Left kidney (tissue), 2 donors: Measurements from ENCODE around the gene TBK1. TPM values are rescaled to one million over a fixed set of nuclear protein-coding genes. Genes with fewer than 3 reads are reported as not detected.

Experiments used
- DNase-seq: peaks from one replicate; pipeline ENCODE4 v3.0.0-alpha.2; 2013
- polyA plus RNA-seq: library from polyadenylated mRNA; unstranded; fragments of 120-200 nt; gene quantifications from one replicate; pipeline ENCODE4 v1.2.1, GENCODE V29; 2013; ENCODE audit not compliant: insufficient read length

The TBK1 gene
- polyA plus RNA-seq, 1 donor = 29.1 TPM

DNA sequence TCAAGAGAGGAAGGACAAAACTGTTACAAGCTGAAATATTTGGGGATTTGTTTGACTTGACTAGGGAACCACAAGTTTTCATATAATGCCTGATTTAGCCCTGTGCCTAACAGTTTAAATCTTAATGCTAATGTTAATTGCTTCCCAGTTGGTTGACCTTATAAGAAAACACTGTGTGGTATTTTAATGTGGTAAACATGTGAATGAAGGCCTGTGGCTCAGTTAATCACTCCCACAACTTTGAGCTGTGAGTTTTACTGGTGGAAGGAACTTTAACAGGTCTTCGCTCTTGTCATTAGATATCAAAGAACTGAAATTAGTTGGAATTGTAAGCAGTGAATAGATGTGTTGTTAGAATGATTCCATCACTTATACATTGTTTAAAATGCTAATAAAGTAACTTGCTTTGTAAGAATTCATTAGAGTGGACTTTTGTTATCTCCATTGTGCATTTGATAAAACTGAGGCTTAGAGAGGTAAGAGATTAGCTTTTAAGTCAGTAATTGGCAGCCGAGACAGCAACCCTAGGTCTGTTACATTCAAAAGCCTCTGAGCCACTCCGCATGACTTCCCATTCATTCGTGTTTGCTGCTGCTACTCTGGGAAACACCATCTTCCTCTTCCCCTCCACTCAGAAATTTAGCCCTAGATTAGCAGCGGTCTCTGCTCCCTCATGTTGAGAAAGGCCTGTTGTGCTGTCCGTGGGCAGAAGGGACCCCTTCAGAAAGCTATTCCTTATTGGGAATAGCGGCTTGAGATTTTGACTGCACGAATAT, 1.0 kb upstream of the TBK1 start:
- DNase-seq = no peak

DNA sequence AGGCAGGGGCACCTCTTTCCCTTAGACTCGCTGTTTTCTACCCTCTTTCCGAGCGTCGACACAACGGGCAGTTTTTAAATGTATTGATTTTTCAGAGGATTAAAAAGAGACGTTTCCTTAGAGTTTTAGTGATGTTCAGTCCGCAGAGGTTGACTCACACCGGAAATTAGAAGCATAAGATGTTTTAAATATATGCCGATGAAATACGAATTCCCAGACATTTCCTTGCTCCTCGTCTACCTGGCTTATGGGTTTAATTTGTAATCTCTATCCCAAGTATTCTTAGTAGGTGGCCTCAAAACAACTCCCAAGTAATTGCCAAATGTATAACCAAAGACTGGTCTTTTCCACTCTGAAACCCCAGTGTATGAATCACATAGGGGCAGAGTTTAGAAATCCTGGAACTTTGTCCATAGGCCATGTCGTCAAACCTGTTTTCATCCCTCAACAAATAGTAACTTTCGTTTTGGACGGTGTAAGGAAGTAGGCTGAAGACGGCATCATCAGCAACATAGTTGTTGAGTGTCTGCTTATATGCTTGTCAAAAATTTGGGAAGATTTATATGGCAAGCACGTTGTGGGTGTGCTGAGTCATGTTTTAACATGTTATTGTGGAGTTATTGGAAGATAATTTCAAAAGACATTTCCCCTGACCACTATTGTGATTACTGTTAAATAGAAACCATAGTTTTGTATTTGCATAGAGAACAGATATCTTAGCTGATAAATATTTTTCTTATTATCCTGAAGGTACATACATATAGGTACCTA, 824 bp downstream of the TBK1 start:
- peak; percentile 33 for DNase-seq

DNA sequence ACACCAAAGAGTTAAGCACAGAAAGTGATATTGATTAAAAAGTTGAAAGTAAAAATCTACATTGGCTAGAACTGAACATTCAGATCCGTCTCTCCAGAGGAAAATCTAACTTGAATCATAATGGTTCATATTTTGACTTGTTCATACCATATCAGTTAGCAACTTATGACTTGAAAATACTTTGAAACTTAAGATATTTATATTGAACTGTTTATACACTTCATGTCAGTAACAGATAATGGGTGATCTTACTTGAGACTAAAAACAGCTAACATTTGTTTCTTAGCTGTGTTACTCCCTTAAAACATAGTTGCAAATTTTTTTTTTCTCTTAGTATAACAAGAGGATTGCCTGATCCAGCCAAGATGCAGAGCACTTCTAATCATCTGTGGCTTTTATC, 3.6 kb downstream of the TBK1 start:
- DNase-seq = no peak

DNA sequence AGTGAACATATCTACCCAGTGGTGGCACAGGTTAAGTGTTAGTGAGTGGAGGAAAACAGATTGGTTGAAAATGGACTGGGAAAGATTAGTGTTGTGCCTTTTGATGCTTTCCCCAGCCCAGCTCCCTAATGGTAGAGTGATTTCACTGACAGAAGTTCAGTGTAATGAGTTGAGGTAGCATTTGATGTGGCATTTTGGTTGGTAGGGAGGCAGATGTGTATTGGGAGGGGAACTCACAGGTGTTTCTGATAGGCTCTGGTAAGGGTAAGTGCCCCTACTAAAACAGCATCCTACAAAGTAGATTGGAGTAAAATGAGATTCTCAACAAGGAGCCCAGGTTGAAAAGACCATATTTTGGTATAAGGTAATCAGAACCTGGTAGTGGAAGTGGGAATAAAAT, 4.2 kb downstream of the TBK1 start:
- no peak for DNase-seq

DNA sequence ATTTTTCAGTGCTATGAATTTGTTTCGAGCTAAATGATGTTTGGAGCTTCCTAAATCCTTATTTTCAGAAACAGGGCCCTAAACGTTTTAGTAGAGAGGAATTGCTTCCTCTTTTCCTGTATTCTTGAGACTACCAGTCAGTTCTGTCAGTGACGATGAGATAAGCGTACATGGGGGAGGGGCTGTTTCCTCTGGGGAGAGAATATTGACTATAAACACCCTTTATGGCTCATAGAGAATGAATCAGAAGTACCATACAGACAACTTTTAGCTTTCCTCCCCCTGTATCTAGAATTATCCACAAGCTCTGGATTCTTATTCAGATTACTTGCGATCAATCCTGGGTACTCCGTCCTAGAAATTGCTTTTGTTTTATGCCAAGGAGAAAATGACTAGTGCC, 5.1 kb downstream of the TBK1 start:
- DNase-seq = no peak

DNA sequence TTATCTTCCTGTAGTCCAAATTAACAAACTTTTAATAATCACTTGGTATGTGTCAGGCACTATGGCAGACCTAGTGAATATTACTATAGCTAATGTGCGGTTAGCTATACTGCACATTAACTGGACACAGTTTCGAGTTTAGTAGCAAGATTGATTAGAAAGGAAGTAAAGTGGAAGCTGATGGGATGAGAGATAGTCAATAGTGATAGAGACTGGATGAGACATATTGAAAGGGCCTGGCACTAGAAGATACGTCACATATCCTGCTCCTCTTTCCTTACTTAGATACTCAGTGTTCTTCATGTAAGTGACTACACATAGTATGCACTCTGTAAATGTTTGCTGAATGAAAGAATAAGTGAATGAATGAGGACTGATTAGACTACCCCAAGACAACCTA, 5.5 kb downstream of the TBK1 start:
- no peak for DNase-seq

DNA sequence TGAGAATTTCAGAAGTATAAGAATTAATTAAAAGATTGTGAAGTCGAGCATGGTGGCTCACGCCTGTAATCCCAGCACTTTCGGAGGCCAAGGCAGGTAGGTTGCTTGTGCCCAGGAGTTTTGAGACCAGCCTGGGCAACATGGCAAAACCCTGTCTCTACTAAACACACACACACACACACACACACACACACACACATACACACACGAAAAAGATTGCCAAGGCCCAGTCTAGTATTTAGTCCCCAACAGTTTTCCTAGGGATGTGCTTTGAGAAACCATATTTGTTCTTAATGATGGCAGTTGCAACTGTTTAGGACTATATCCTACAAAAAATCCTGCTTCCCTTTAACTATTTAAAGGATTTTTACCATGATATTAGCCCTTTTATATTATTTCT, 6.0 kb downstream of the TBK1 start:
- DNase-seq = no peak

DNA sequence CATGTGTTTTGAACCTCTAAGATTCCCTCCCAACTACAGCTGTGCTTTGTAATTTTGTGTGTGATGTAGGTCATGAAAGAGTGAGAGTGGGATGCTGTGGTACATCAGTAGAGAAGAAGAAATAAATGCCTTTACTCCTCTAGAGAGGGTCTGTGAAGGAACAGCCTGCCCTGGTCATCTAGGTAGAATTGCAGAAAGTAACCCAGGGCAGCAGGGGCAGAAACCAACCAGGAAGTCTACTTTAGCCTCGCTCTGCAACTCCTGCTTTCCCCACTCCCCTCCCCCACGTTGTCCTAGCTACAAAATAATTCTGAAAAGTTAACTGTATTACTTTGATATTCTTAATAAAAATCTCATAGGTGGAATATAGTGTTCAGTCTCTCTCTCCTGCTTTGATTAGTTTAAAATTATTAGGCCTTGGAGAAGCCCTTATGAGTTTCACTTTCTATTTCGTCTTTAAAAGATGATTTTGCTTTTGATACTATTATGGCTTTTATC, 7.5 kb downstream of the TBK1 start:
- DNase-seq = no peak

DNA sequence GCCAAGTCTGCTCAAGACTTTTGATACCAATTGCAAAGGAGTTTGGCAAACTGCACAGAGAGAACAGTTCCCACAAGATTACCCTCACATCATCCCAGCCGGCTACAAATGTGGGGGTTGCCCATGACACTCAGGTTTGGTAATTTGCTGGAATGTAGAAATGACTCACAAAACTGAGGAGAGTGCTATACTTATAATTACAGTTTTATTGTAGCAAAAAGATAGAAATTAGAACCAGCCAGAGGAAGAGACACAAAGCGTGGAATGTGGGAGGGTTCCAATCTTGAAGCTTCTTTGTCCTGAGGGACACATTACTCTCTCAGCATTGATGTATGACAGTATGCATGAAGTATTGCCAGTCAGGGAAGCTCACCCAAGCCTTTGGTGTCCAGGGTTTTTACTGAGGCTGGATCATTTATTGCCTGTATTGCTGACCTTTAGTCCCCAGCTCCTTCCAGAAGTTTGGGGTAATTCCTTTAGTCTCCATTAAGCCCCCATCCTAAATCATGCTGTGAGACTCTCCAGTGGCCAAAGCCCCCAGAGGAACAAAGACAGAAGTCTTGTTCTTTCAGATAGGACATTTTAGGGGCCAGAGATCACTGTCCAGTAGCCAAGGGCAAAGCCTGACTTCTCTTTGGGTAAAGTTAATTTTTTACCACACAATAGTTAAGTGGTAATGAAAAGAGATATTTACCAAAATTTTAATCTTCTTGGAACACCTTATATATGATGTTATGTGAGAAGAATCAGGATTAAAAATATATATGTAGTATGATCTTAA, 9.9 kb downstream of the TBK1 start:
- DNase-seq = no peak

DNA sequence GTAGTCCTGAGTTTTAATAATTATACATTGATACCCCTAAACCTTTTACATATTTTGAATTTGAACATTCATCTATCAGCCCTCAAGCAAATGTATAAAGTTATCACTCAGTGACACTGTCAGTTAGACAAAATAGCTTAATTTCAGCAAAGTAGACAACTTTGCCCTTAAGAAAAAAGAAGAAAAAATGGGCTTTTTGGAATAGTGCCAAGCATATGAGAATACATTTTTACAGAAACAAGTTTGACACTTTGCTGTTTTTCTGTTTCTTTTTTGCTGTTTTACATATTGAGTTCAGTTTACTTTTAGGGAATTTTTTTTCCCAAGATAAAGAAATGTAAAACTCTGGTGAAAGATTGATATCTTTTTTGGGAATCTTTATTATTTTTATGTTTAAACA, 14.3 kb downstream of the TBK1 start:
- DNase-seq = no peak

DNA sequence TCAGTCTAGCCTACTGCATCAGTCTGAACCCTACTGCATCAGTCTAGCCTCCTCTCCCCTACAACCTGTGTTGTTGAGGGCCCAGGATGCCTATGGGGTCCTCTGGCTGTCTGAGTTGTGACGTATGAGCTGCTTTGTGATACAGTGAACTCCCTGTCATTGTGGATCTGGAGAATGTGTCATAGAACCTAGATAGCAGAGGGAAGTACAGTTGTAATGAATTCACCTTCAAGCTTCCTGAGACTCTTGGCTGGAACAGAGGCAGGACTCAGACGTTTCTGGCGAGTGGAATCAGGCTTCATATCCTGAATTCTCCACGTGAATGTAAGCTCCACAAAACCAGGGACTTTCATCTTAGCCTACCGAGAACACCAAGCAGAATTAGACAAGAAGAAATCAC, 17.0 kb downstream of the TBK1 start:
- DNase-seq = no peak

DNA sequence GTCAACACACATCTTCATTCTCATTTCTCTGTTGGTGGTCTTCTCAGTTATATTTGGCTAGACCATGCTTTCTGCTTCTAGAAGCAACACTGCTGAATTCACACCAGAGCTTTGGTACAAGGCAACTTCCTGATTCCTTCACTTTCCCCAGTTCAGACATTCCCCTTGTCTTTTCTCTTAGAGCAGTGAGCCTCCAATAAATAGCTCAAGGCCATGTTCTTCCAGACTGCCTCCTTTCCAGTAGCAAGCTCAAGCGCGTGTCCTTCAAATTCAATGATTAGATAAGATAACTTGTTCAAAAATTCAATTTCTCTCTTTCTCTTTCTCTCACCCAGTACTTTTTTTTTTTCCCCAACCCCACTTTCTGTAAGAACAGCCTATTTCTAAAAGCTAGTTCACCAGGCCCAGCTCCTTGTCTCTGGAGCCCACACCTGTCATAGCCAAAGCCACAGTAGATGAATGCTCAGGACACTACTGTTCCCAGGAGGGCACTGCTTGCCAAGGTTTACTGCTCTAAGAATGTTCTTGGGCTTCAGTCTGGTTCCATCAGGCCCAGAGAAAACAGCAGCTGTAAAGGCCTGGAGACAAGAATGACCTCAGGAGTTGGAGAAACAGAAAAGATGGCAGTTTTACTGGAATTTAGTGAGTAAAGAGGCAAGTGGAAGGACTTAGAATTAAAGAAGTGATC, 17.7 kb downstream of the TBK1 start:
- DNase-seq = no peak

DNA sequence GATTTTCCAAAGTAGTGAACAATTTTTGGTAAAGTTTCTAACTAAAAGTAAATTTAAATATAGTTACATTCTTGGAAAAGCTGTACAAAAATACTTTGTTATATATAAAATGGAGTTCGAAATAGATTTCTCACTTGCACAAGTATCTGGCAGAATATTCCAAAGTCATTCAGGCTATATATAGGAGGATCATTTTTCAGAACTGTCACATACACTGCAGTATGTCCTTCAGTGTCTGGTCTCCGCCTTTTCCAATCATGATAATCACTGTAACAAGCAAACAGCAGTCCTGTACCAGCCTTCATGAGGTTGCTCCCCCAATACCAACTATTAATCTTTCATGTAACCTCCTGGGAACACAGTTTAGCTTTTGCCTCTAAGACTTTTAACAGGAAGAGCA, 18.6 kb downstream of the TBK1 start:
- DNase-seq = no peak

DNA sequence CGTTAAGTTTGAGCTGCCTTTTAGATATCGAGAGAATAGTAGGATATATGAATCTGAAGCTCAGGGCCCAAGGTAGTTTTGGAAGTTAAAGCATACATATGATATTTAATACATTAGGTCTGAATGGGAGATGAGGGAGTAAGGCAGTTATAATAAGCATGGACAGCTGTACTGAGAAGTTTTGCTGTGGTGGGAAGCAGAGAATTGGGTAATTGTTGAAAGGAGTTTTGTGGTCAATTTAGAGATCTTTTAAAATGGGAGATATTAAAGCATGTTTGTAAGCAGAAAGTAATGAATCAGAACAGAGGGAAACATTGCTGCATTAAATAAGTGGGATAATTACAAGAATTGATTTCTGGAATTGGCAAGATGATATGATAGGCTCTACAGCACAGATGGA, 21.3 kb downstream of the TBK1 start:
- no peak for DNase-seq

DNA sequence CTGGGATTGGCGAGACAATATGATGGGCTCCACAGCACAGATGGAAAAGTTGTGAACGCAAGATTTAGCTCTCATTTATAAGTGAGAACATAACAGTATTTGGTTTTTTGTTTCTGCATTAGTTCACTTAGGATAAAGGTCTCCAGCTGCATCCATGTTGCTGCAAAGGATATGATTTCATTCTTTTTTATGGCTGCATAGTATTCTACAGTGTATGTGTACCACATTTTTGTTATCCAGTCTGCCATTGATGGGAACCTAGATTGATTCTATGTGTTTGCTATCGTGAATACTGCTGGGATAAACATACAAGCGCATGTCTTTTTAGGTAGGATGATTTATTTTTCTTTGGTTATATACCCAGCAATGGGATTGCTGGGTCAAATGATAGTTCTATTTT, 23.6 kb downstream of the TBK1 start:
- DNase-seq = no peak

DNA sequence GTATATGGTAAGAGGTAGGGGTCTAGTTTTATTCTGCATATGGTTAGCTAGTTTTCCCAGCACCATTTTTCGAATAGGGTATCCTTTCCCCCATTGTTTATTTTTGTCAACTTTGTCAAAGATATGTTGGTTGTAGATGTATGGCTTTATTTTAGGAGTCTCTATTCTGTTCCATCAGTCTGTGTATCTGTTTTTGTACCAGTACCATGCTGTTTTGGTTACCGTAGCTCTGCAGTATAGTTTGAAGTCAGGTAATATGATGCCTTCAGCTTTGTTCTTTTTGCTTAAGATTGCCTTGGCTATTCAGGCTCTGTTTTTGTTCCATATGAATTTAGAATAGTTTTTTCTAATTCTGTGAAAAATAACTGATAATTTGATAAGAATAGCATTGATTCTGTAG, 24.9 kb downstream of the TBK1 start:
- no peak for DNase-seq

DNA sequence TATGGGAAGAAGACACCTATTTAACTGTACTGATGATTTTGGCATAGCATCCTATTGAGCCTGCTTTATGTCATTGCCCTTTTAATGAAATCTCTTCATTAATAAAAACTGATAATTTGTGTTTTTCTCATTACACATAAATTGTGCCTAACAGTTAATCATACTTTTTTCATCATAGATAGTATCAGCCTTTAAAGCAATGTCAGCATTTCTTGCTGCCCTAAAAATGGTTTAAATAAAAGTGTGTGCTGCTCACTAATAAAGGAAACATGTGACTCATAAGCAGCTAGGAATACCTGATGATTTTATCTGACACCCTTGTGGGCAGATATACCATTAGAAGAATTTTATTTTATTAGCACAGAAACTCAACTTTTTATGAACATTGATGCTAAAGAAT, 26.7 kb downstream of the TBK1 start:
- no peak for DNase-seq

DNA sequence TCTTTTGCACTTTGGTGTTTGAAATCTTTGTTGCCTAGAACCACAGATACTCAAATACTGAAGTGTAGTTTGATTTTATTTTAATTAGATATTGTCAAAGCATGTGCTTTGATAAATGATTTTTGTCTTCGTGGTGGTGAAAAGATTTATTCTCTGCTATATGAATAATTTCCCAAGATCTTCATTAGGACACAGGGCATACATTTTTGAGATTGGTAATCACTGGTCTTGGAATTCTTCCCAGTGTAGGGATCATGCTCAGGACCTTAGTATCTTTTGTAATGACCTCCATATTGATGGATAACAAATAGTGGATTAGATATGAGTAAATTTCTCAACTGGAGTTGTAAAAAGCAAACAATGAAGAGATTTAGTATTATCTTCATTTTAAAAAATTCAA, 28.2 kb downstream of the TBK1 start:
- DNase-seq = no peak

DNA sequence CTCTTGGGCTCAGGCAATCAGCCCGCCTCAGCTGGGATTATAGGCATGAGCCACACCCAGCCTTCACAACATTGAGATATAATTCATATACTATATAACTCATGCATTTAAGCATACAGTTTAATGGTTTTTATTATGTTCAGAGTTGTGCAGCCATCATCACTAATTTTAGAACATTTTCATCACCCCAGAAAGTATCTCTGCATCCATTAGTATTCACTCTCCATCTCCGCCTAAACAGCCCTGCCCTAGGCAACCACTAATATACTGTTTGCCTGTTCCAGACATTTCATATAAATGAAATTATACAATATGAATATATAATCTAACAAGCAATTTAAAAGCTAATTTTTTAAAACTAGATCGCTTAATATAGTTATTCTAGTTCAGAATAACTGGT, 34.7 kb downstream of the TBK1 start:
- DNase-seq = no peak

DNA sequence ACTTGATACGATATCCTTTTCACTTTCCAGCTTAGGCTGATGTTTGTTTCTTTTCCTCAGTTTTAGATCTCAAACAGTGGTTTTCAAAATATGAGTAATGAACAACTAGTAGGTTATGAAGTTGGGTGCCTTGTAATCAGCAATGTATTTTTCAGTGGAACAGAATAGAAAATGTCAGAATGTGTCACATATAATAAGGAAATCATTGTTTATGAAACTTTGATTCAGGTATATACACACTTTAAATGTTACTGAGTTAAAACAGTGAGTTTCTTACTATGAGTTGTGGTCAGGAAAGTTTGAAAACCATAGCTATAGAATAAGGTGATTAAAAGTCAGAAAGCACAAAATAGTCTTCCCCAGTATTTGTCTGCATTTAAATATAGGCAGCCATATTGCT, 39.8 kb downstream of the TBK1 start:
- no peak for DNase-seq

DNA sequence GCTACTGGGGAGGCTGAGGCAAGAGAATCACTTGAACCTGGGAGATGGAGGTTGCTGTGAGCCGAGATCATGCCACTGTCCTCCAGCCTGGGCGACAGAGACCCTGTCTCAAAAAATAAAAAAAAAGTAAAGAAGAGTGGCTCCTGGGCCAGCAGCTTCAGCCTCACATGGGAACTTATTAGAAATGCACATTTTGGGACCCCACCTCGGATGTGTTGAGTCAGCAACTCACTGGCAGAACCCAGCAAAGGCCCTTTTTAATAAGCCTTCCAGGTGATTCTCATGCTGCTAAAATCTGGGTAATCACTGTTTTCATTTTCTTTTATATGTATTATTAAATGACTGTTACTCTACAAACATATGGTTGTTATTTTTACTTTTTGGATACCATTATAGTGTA, 41.6 kb downstream of the TBK1 start:
- DNase-seq = no peak

DNA sequence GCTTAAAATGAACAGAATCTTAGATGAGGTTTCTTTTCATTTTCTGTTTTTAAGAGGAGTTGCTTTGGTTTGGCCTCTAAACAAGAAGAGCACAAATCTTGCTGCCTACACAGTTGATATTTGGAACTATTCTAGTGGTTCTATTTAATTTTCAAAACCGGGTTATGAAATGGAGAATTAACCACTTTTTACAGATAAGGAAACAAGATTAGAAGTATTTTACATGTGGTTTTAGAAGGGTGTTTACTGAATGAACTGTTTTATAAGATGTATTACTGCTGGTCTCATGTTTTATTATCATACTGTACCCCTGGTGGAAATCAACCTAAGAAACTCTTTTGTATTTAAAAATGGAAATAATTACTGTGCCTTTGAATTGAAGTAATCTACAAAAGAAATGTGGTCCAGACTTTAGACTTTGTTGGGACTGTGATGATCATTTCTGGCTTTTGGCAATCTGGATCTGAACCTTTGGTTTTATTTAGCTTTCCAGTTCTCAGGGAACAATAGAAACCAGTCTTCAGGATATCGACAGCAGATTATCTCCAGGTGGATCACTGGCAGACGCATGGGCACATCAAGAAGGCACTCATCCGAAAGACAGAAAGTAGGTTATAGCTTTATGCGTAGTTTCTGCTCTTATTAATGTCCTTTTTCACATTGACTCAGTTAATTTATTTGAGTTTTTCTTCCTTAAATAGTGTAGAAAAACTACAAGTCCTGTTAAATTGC, 43.2 kb downstream of the TBK1 start:
- DNase-seq = no peak
